Eye (tissue), 1 donor: ENCODE measurements around the gene STPG3.

Experiments used
- DNase-seq: peaks from one replicate; pipeline ENCODE4 v3.0.0-alpha.2; 2015

The STPG3 gene

GRCh38 chr9:137267933-137268355, 16.9 kb downstream of the STPG3 start:
- no peak for DNase-seq

GRCh38 chr9:137268538-137269201, 17.6 kb downstream of the STPG3 start:
- DNase-seq: no peak

GRCh38 chr9:137269231-137269772, 18.2 kb downstream of the STPG3 start:
- no peak for DNase-seq

GRCh38 chr9:137270929-137271695, 20.0 kb downstream of the STPG3 start:
- no peak for DNase-seq

GRCh38 chr9:137271696-137272076, 20.6 kb downstream of the STPG3 start:
- DNase-seq: no peak

GRCh38 chr9:137272241-137273094, 21.4 kb downstream of the STPG3 start:
- no peak for DNase-seq

GRCh38 chr9:137273095-137273490, 22.0 kb downstream of the STPG3 start:
- DNase-seq: no peak

GRCh38 chr9:137273611-137274320, 22.7 kb downstream of the STPG3 start:
- no peak for DNase-seq

GRCh38 chr9:137275203-137275587, 24.1 kb downstream of the STPG3 start:
- DNase-seq: no peak

GRCh38 chr9:137275588-137276472, 24.7 kb downstream of the STPG3 start:
- DNase-seq: no peak

- DNase-seq: peak; percentile 78
Measured at GRCh38 chr9:137276473-137277328, 25.6 kb downstream of the STPG3 start.

GRCh38 chr9:137277329-137278041, 26.4 kb downstream of the STPG3 start, which contains the start of gene TOR4A:
TOR4A (plus strand) TSS chr9:137277726; CDS start chr9:137278690, 964 bp downstream.
- peak; percentile 59 for DNase-seq

- peak; percentile 42 for DNase-seq
Measured at GRCh38 chr9:137278061-137278701, 27.1 kb downstream of the STPG3 start.

GRCh38 chr9:137278721-137279711, 27.9 kb downstream of the STPG3 start:
- no peak for DNase-seq

GRCh38 chr9:137279741-137280473, 28.8 kb downstream of the STPG3 start:
- no peak for DNase-seq

GRCh38 chr9:137280474-137281344, 29.6 kb downstream of the STPG3 start:
- DNase-seq: peak; percentile 55
